ENCODE data around the gene CD9. TPM values are rescaled to one million over a fixed set of nuclear protein-coding genes. Genes with fewer than 3 reads are reported as not detected.

CD9 gene
- polyA plus RNA-seq, 1 of the 3 experiments (the other 2 are of a cell fraction): 76.6 TPM

- ChIA-PET CTCF (interaction anchor here (1.4 to 8.8 kb wide), 12 partner anchors 27 to 291 kb away, joined by 4 to 299 read pairs (median 20); partner anchors contain the start of gene CD9), POLR2A (no interaction called here)
- peaks cover 24 to 32% of the 10 kb centered on the region in 2 experiments; a peak in 3 of 4 replicates for H3K4me1 ChIP-seq (ENCODE audit: control insufficient read depth in 1 of 2, insufficient read depth in 2 of 2, low read depth in 1 of 2, low read length in 1 of 2)
- no peaks in the 10 kb centered on the region for H3K36me3 ChIP-seq (replicated peaks in 1 of 2; ENCODE audit: control insufficient read depth in 1 of 2, insufficient read depth in 2 of 2, low read length in 1 of 2)
- peak overlapping the region in 1 of 2 experiments; percentile 88; a peak in 2 of 4 replicates for H3K27ac ChIP-seq (ENCODE audit: low read depth in 2 of 2, low read length in 1 of 2)
- no peaks in the 10 kb centered on the region for H3K79me2 ChIP-seq (ENCODE audit: insufficient read depth)
- peak overlapping the region; percentile 76 for H2AFZ ChIP-seq (ENCODE audit: low read depth)
- DNase-seq: no peak
- TF ChIP-seq EZH2phosphoT487 (IDR thresholded peaks at IDR 0.05; ENCODE audit: borderline replicate concordance, low read depth) (no peak), PBX3 (IDR thresholded peaks at IDR 0.05) (no peak; the same call in 1 of the 2 replicates), JUND (IDR thresholded peaks at IDR 0.05) (peak; percentile 89), TAF1 (IDR thresholded peaks at IDR 0.05; ENCODE audit: borderline replicate concordance, low read depth, low read length) (no peak), IRF3 (IDR thresholded peaks at IDR 0.05; ENCODE audit: low read depth, low read length) (no peak), CHD2 (IDR thresholded peaks at IDR 0.05; ENCODE audit: low read length, partially characterized antibody) (no peak), MEF2A (IDR thresholded peaks at IDR 0.05; ENCODE audit: borderline replicate concordance, low read depth) (no peak), RCOR1 (IDR thresholded peaks at IDR 0.05; ENCODE audit: low read length) (no peak), ELF1 (IDR thresholded peaks at IDR 0.05) (peak; percentile 44; the same call in 1 of the 2 replicates), FOSL2 (IDR thresholded peaks at IDR 0.05; ENCODE audit: borderline replicate concordance, low read depth) (peak; percentile 93), MAX (IDR thresholded peaks at IDR 0.05; ENCODE audit: low read depth) (0 out of 2 replicates have a peak, but pooled peaks have one; percentile 32), MXI1 (IDR thresholded peaks at IDR 0.05; ENCODE audit: low read depth, low read length) (no peak), TCF12 (IDR thresholded peaks at IDR 0.05) (peak; percentile 63; the same call in 1 of the 2 replicates), SMC3 (IDR thresholded peaks at IDR 0.05; ENCODE audit: low read depth, low read length) (no peak), NFIC (IDR thresholded peaks at IDR 0.05; ENCODE audit: borderline replicate concordance) (peak; percentile 61; the same call in 1 of the 2 replicates), EP300 (IDR thresholded peaks at IDR 0.05; ENCODE audit: borderline replicate concordance in 1 of 2, low read depth in 1 of 2, low read length in 1 of 2) (0 out of 4 replicates have a peak, but pooled peaks of 1 of the 2 experiments have one; percentile 33), ZBTB33 (IDR thresholded peaks at IDR 0.05; ENCODE audit: borderline replicate concordance, low read depth) (no peak), RXRA (IDR thresholded peaks at IDR 0.05; ENCODE audit: borderline replicate concordance, low read depth) (peak; percentile 47; the same call in 1 of the 2 replicates), REST (IDR thresholded peaks at IDR 0.05; ENCODE audit: low read depth, low read length) (no peak), USF1 (IDR thresholded peaks at IDR 0.05; ENCODE audit: borderline replicate concordance, low read depth) (no peak), GABPA (IDR thresholded peaks at IDR 0.05; ENCODE audit: low read depth) (no peak), POLR2AphosphoS5 (IDR thresholded peaks at IDR 0.05; ENCODE audit: low read depth, low read length) (peak; percentile 20; the same call in 1 of the 2 replicates), SIN3A (IDR thresholded peaks at IDR 0.05; ENCODE audit: borderline replicate concordance, low read depth, low read length) (peak; percentile 35; the same call in 1 of the 2 replicates), YY1 (IDR thresholded peaks at IDR 0.05; ENCODE audit: low read depth) (no peak)
- H3K9me2 ChIP-seq: no peaks in the 10 kb centered on the region
- 25% methylated on average over 2 of the region's 2 CpGs for WGBS (ENCODE audit: low lambda C conversion rate)
- no peaks in the 10 kb centered on the region for H4K20me1 ChIP-seq (ENCODE audit: insufficient read depth)
- H3K4me2 ChIP-seq: peak overlapping the region; percentile 62
- no peaks in the 10 kb centered on the region for H3K27me3 ChIP-seq (ENCODE audit: insufficient read depth)
- H3K9me3 ChIP-seq: no peaks in the 10 kb centered on the region
- H3K9ac ChIP-seq: peak overlapping the region; percentile 42; the same call in 1 of the 2 replicates
- peaks cover 21% of the 10 kb centered on the region for H3F3A ChIP-seq (replicated peaks; ENCODE audit: insufficient read depth)
- no peak overlapping the region for H3K4me3 ChIP-seq (ENCODE audit: low read depth in 2 of 2, low read length in 1 of 2)
Observed at GRCh38 chr12:6280053-6280469, 79.9 kb downstream of the CD9 start.
